ENCODE measurements around the gene KHK.

- no peak for TF ChIP-seq ZNF274 (IDR thresholded peaks at IDR 0.05; ENCODE audit: low read depth, low read length)
- TF ChIP-seq SUZ12 (IDR thresholded peaks at IDR 0.05; ENCODE audit: extremely low read depth, insufficient read depth, insufficient read length), result no peak
Measured at GRCh38 chr2:27136751-27137150, 50.2 kb downstream of the KHK start.
